ENCODE results near the gene KIAA1328.

KIAA1328 gene

DNA sequence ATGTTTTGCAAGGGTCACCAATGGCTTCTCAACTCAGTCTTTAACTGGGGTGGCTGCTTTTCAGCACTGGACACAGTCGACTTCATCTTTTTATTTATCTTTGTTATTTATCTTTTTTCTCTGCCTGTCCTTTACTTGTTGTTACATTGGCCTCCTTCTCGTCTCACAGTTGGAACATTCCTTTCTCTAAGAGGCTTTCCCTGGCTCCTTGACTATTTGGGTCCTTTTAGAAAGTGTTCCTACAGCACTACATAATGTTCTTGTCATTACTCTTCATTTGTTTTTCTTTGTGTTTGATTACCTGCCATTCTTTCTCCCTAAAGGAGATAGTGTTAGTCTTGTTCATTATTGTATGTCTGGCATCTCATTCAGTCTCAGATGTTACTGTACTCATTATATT is 122.0 kb downstream of the KIAA1328 start:
- DNase-seq (ENCODE audit: low read depth) = no peak
- no peak overlapping the region for H3K4me3 ChIP-seq (ENCODE audit: low read length)

GRCh38 chr18:36953047-36953446 is 124.1 kb downstream of the KIAA1328 start:
- no peak for DNase-seq (ENCODE audit: low read depth)
- TF ChIP-seq, protein P1, sequence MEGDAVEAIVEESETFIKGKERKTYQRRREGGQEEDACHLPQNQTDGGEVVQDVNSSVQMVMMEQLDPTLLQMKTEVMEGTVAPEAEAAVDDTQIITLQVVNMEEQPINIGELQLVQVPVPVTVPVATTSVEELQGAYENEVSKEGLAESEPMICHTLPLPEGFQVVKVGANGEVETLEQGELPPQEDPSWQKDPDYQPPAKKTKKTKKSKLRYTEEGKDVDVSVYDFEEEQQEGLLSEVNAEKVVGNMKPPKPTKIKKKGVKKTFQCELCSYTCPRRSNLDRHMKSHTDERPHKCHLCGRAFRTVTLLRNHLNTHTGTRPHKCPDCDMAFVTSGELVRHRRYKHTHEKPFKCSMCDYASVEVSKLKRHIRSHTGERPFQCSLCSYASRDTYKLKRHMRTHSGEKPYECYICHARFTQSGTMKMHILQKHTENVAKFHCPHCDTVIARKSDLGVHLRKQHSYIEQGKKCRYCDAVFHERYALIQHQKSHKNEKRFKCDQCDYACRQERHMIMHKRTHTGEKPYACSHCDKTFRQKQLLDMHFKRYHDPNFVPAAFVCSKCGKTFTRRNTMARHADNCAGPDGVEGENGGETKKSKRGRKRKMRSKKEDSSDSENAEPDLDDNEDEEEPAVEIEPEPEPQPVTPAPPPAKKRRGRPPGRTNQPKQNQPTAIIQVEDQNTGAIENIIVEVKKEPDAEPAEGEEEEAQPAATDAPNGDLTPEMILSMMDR (IDR thresholded peaks at IDR 0.05; ENCODE audit: insufficient read depth, low read depth, low read length, missing control alignments) = no peak
- H3K4me3 ChIP-seq (ENCODE audit: low read length) = no peak overlapping the region

More for the DNA sequence above, 122.0 kb downstream of the KIAA1328 start:
- TF ChIP-seq, protein P1 (IDR thresholded peaks at IDR 0.05; ENCODE audit: insufficient read depth, low read depth, low read length, missing control alignments) = no peak

GRCh38 chr18:36960038-36960437 is 131.1 kb downstream of the KIAA1328 start:
- DNase-seq (ENCODE audit: low read depth) = no peak
- TF ChIP-seq, protein P1 (IDR thresholded peaks at IDR 0.05; ENCODE audit: insufficient read depth, low read depth, low read length, missing control alignments) = no peak
- no peak overlapping the region for H3K4me3 ChIP-seq (ENCODE audit: low read length)

DNA sequence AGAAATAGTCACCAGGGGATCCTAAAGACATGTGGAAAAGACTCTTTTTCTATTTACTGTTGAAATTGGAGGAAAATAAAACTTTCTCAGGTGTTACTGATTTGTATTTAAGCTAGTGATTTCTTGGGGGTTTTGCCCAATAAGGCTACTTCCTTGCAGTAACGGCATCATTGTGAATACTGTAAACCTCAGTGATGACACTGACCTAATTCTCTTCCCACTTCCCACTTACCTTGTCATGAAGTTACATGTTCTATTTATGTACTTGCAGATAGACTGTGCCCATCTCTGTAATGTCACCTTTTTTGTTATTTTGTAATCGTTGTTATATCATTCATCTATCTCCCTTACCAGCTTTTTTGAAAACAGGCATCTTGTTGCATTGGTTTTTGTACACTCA is 134.5 kb downstream of the KIAA1328 start:
- no peak for DNase-seq (ENCODE audit: low read depth)
- TF ChIP-seq, protein P1 (IDR thresholded peaks at IDR 0.05; ENCODE audit: insufficient read depth, low read depth, low read length, missing control alignments) = no peak
- H3K4me3 ChIP-seq (ENCODE audit: low read length) = no peak overlapping the region

DNA sequence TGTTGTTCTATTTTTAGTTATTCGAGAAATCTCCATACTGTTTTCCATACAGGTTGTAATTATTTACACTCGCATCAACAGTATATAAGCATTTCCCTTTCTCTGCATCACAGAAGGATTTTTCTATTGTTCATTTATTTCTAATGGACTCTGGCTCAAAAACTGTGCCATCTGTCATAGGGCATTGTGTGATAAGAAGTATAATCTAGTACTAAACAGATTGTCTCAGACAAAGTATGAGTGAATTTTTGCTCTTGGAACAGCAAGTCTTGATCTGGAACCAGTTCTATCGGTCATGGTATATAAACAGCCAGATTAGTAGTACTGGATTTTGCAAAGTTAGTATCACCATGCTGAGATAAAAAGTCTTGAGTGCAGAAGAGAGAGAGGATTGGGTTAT is 145.8 kb downstream of the KIAA1328 start:
- no peak overlapping the region for H3K4me3 ChIP-seq (ENCODE audit: low read length)
- TF ChIP-seq, protein P1 (IDR thresholded peaks at IDR 0.05; ENCODE audit: insufficient read depth, low read depth, low read length, missing control alignments) = no peak
- DNase-seq (ENCODE audit: low read depth) = no peak

- no peak for DNase-seq (ENCODE audit: low read depth)
- TF ChIP-seq, protein P1 (IDR thresholded peaks at IDR 0.05; ENCODE audit: insufficient read depth, low read depth, low read length, missing control alignments) = no peak
- no peak overlapping the region for H3K4me3 ChIP-seq (ENCODE audit: low read length)
Measured at GRCh38 chr18:36977121-36977520, 148.2 kb downstream of the KIAA1328 start.

DNA sequence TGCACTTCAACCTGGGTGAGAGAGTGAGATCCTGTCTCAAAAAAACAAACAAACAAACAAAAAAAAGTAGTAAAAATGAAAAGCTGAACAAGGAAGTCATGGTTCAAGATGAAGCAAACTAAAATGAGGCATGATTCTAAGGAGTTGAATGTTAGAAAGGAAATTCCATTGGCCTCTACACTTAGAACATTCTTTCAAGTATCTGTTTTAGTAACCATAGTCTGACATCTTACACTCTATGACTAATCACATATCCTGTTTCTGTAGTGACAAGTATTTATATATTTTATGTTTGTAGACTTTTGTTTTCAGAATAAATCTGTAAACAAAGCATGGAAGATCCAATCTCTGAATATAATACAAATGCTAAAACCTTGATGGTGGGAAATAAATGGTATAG is 164.1 kb downstream of the KIAA1328 start:
- DNase-seq (ENCODE audit: low read depth) = peak; percentile 55
- TF ChIP-seq, protein P1 (IDR thresholded peaks at IDR 0.05; ENCODE audit: insufficient read depth, low read depth, low read length, missing control alignments) = no peak
- H3K4me3 ChIP-seq (ENCODE audit: low read length) = no peak overlapping the region
